ENCODE results near the gene EML4. TPM values are rescaled to one million over a fixed set of nuclear protein-coding genes. Genes with fewer than 3 reads are reported as not detected.

The EML4 gene
- total and polyA plus RNA-seq, 10 of the 15 experiments (the other 5 are each of a cell fraction or from before 2014, with no cell fraction given): 23.1 to 91.3 (median 77.4) TPM

- TF ChIP-seq ZBTB33 (IDR thresholded peaks at IDR 0.05): no peak
- TF ChIP-seq HDAC2 (IDR thresholded peaks at IDR 0.05): 0 out of 2 replicates have a peak, but pooled peaks have one; percentile 29
- TF ChIP-seq EED (IDR thresholded peaks at IDR 0.05; ENCODE audit: low read depth): peak; percentile 76
- TF ChIP-seq DPF2 (IDR thresholded peaks at IDR 0.05): 0 out of 2 replicates have a peak, but pooled peaks have one; percentile 35
- TF ChIP-seq ZBTB4 (CRISPR knock-in tag; IDR thresholded peaks at IDR 0.05): no peak
- TF ChIP-seq ZBTB11 (CRISPR knock-in tag; IDR thresholded peaks at IDR 0.05): no peak
- TF ChIP-seq CEBPB (IDR thresholded peaks at IDR 0.05; ENCODE audit: borderline replicate concordance in 1 of 2, low read depth in 2 of 2, low read length in 2 of 2): 0 out of 4 replicates have a peak, but pooled peaks of 1 of the 2 experiments have one; percentile 28
- TF ChIP-seq CHD2 (IDR thresholded peaks at IDR 0.05; ENCODE audit: borderline replicate concordance, low read depth, low read length): peak; percentile 71; the same call in 1 of the 2 replicates
- TF ChIP-seq BCLAF1 (IDR thresholded peaks at IDR 0.05): no peak
- TF ChIP-seq SMC3 (IDR thresholded peaks at IDR 0.05; ENCODE audit: borderline replicate concordance, low read length): no peak
- TF ChIP-seq SRF (IDR thresholded peaks at IDR 0.05; ENCODE audit: low read depth in 2 of 2, low read length in 2 of 2): no peak
- peak; percentile 46; the same call in 1 of the 2 replicates for TF ChIP-seq CREM (IDR thresholded peaks at IDR 0.05; ENCODE audit: low read depth)
Observed at GRCh38 chr2:42127425-42128424, 41.4 kb upstream of the EML4 start (continued).
